Measurements from ENCODE around the gene GBP5. TPM values are rescaled to one million over a fixed set of nuclear protein-coding genes. Genes with fewer than 3 reads are reported as not detected.

The GBP5 gene
- total and polyA plus RNA-seq, 2 of the 13 experiments (the other 11 are each of a cell fraction or from before 2014, with no cell fraction given) = 0.01 TPM; not detected in 1

DNA sequence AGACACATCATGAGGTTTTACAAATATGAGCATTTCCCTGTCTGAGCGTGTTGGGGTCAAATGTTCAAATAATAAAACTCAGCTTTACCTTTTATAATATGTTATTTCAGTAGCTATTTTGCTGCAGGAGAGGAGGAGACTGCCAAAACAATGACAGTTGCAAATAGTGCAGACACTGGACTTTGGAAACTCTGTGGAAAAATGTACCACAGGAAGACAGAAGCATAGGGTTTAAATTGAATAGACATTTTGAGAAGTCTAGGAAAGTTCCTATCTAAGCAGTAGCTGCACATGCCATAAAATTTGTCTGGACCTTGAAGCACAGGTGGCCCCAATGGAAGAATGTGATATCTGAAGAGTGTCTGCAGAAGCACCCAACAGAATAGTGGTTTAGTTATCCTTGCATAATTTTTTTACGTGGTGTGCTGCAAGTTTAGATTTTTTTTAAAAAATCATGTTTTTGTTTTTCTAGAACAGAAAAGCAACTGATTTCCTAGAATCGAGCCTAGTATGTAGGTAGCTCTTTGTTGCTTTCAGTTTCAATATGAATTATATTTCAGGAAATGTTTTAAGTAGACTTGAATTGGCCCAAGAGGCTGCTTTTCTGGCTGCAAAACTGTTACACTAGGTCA, 14.0 kb upstream of the GBP5 start (continued):
- TF ChIP-seq, protein P1, sequence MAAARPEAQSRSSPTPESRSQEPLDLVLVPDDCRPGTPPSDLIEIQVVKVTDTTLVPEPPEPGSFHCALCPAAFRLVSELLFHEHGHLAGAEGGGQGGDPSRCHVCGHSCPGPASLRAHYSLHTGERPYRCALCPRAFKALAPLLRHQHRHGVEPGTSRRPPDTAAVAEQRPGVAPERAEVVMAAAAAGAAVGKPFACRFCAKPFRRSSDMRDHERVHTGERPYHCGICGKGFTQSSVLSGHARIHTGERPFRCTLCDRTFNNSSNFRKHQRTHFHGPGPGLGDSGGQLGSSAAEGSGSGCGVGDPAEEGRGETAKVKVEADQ (CRISPR knock-in tag; IDR thresholded peaks at IDR 0.05; ENCODE audit: borderline replicate concordance) = no peak
- TF ChIP-seq, protein P2, sequence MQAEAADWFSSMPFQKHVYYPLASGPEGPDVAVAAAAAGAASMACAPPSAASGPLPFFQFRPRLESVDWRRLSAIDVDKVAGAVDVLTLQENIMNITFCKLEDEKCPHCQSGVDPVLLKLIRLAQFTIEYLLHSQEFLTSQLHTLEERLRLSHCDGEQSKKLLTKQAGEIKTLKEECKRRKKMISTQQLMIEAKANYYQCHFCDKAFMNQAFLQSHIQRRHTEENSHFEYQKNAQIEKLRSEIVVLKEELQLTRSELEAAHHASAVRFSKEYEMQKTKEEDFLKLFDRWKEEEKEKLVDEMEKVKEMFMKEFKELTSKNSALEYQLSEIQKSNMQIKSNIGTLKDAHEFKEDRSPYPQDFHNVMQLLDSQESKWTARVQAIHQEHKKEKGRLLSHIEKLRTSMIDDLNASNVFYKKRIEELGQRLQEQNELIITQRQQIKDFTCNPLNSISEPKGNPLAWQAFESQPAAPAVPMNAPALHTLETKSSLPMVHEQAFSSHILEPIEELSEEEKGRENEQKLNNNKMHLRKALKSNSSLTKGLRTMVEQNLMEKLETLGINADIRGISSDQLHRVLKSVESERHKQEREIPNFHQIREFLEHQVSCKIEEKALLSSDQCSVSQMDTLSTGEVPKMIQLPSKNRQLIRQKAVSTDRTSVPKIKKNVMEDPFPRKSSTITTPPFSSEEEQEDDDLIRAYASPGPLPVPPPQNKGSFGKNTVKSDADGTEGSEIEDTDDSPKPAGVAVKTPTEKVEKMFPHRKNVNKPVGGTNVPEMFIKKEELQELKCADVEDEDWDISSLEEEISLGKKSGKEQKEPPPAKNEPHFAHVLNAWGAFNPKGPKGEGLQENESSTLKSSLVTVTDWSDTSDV (CRISPR knock-in tag; IDR thresholded peaks at IDR 0.05) = no peak
- no peak for TF ChIP-seq JDP2 (CRISPR knock-in tag; IDR thresholded peaks at IDR 0.05; ENCODE audit: borderline replicate concordance)
- TF ChIP-seq ZNF720 (CRISPR knock-in tag; IDR thresholded peaks at IDR 0.05) = no peak
- TF ChIP-seq, protein P3, sequence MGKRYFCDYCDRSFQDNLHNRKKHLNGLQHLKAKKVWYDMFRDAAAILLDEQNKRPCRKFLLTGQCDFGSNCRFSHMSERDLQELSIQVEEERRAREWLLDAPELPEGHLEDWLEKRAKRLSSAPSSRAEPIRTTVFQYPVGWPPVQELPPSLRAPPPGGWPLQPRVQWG (CRISPR knock-in tag; IDR thresholded peaks at IDR 0.05; ENCODE audit: borderline replicate concordance, low read depth) = no peak
- TF ChIP-seq, protein P4, sequence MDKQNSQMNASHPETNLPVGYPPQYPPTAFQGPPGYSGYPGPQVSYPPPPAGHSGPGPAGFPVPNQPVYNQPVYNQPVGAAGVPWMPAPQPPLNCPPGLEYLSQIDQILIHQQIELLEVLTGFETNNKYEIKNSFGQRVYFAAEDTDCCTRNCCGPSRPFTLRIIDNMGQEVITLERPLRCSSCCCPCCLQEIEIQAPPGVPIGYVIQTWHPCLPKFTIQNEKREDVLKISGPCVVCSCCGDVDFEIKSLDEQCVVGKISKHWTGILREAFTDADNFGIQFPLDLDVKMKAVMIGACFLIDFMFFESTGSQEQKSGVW (CRISPR knock-in tag; IDR thresholded peaks at IDR 0.05; ENCODE audit: borderline replicate concordance) = no peak
